ENCODE results near the gene WDFY3.

Gene WDFY3

DNA sequence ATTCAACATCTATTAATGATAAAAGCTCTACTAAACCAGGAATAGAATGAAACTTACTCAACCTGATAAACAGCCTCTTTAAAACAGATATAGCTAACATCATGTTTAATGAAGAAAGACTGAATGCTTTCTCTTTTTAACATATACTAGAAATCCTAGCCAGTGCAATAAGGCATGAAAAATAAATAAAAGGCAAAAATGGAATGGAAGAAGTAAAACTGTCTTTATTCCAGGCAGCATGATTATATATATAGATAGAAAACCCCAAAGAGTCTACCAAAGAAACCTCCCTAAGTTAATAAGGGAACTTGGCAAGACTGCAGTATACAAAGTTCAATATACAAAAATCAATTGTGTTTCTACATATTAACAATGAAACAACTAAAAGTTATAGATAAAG, 25.5 kb downstream of the WDFY3 start:
- Histone ChIP-seq H3K36me3 (ENCODE audit: control insufficient read depth, insufficient read depth, low read length) (peaks cover 8% of the 10 kb centered on the region), H2AFZ (no peak overlapping the region), H3K27ac (no peak overlapping the region), H3K27me3 (ENCODE audit: control insufficient read depth, insufficient read depth, low read length) (no peaks in the 10 kb centered on the region), H3K9me3 (ENCODE audit: control insufficient read depth, low read length) (peaks cover 7% of the 10 kb centered on the region), H3K4me1 (peaks cover 3% of the 10 kb centered on the region), H3K79me2 (peaks cover 17% of the 10 kb centered on the region), H3K9ac (no peak overlapping the region), H3K4me2 (ENCODE audit: low read length) (no peak overlapping the region), H3K4me3 (ENCODE audit: low read depth, low read length) (no peak overlapping the region)
- TF ChIP-seq, protein P1, sequence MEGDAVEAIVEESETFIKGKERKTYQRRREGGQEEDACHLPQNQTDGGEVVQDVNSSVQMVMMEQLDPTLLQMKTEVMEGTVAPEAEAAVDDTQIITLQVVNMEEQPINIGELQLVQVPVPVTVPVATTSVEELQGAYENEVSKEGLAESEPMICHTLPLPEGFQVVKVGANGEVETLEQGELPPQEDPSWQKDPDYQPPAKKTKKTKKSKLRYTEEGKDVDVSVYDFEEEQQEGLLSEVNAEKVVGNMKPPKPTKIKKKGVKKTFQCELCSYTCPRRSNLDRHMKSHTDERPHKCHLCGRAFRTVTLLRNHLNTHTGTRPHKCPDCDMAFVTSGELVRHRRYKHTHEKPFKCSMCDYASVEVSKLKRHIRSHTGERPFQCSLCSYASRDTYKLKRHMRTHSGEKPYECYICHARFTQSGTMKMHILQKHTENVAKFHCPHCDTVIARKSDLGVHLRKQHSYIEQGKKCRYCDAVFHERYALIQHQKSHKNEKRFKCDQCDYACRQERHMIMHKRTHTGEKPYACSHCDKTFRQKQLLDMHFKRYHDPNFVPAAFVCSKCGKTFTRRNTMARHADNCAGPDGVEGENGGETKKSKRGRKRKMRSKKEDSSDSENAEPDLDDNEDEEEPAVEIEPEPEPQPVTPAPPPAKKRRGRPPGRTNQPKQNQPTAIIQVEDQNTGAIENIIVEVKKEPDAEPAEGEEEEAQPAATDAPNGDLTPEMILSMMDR (IDR thresholded peaks at IDR 0.05) = no peak

DNA sequence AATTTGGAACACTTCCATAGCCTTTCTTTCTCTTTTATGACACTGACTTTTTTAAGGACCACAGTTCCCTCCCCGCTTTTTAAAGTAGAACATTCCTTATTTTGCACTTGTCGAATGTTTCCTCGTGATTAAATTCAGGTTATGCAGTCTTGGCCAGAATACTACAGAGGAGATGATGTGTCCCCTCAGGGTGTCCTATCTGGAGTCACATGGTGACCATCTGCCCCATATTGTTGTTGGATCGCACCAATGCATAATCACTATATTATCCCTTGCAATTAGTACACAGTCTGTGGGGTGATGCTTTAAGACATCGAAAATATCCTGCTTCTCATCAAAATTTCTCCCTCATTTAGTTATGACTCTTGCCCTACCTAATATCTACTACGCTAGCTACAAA, 27.4 kb downstream of the WDFY3 start:
- Histone ChIP-seq H3K9ac (no peak overlapping the region), H3K27ac (no peak overlapping the region), H3K4me2 (ENCODE audit: low read length) (no peak overlapping the region), H3K4me3 (ENCODE audit: low read depth, low read length) (no peak overlapping the region), H3K9me3 (ENCODE audit: control insufficient read depth, low read length) (peaks cover 7% of the 10 kb centered on the region), H3K4me1 (peaks cover 3% of the 10 kb centered on the region), H2AFZ (no peak overlapping the region), H3K27me3 (ENCODE audit: control insufficient read depth, insufficient read depth, low read length) (no peaks in the 10 kb centered on the region), H3K79me2 (peaks cover 19% of the 10 kb centered on the region), H3K36me3 (ENCODE audit: control insufficient read depth, insufficient read depth, low read length) (peaks cover 8% of the 10 kb centered on the region)
- TF ChIP-seq, protein P1 (IDR thresholded peaks at IDR 0.05) = no peak

DNA sequence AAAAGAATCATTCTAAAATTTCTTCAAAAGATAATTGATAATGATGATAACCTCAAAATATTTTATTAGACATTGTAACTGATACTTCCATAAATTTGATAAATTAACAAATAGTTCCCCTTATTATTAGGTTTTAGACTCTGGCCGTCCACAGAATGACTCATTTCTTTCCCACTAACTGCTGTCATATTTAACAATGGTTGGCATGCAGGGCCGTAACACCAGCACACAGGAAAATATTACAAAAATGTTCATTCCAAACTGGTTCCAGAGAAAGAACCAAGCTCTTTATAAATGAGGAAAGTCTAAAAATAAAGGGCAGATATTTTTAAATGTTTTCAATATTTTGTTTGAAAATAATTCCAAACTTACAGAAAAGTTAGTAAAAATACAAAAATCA, 28.2 kb downstream of the WDFY3 start:
- no peak overlapping the region for H3K27ac ChIP-seq
- TF ChIP-seq, protein P1 (IDR thresholded peaks at IDR 0.05) = no peak
- H3K4me3 ChIP-seq (ENCODE audit: low read depth, low read length) = no peak overlapping the region
- peaks cover 3% of the 10 kb centered on the region for H3K4me1 ChIP-seq
- H3K79me2 ChIP-seq = peaks cover 26% of the 10 kb centered on the region
- no peak overlapping the region for H3K9ac ChIP-seq
- H2AFZ ChIP-seq = no peak overlapping the region
- no peak overlapping the region for H3K4me2 ChIP-seq (ENCODE audit: low read length)
- peaks cover 7% of the 10 kb centered on the region for H3K9me3 ChIP-seq (ENCODE audit: control insufficient read depth, low read length)
- H3K36me3 ChIP-seq (ENCODE audit: control insufficient read depth, insufficient read depth, low read length) = peaks cover 8% of the 10 kb centered on the region
- no peaks in the 10 kb centered on the region for H3K27me3 ChIP-seq (ENCODE audit: control insufficient read depth, insufficient read depth, low read length)

DNA sequence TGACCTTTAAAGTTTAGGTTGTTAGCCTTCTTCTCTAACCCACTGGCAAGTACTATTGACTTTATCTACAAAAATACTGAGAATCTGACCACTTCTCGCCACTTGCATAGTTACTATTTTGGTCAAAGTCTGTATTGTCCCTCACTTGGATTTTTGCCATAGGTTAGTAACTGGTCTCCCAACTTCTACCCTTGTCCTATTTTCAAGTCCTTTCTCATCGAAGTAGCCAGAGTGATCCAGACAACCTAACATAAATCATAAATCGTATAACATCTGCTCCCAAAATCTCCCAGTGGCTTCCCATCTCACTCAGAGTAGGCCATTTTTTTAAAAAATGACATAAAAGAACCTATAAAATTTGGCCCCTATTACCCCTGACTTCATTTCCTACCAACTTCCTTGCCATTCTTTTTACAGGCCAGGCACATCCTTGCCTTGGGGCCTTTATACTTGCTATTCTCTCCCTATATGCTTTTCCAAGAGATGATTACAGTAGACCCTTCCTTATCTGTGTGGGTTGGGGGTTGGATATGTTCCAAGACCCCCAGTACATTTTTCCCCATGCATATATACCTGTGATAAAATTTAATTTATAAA, 29.0 kb downstream of the WDFY3 start:
- H3K4me3 ChIP-seq (ENCODE audit: low read depth, low read length) = no peak overlapping the region
- peaks cover 3% of the 10 kb centered on the region for H3K4me1 ChIP-seq
- TF ChIP-seq, protein P1 (IDR thresholded peaks at IDR 0.05) = no peak
- H3K9ac ChIP-seq = no peak overlapping the region
- H3K27ac ChIP-seq = peak overlapping the region; percentile 3
- no peak overlapping the region for H2AFZ ChIP-seq
- peaks cover 8% of the 10 kb centered on the region for H3K36me3 ChIP-seq (ENCODE audit: control insufficient read depth, insufficient read depth, low read length)
- H3K4me2 ChIP-seq (ENCODE audit: low read length) = no peak overlapping the region
- no peaks in the 10 kb centered on the region for H3K27me3 ChIP-seq (ENCODE audit: control insufficient read depth, insufficient read depth, low read length)
- peaks cover 23% of the 10 kb centered on the region for H3K79me2 ChIP-seq
- H3K9me3 ChIP-seq (ENCODE audit: control insufficient read depth, low read length) = peaks cover 7% of the 10 kb centered on the region

DNA sequence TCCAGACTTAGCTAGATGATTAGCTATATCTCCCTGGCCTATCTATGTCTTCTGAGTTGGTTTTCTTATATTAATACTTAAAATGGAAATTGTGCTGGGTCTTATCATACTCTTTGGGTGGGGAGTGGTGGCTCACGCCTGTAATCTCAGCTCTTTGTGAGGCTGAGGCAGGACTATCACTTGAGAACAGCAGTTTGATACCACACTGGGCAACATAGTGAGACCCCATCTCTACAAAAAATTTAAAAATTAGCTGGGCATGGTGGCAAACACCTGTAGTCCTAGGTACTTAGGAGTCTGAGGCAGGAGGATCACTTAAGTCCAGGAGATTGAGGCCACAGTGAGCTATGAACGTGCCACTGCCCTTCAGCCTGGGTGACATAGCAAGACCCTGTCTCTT, 30.4 kb downstream of the WDFY3 start:
- no peak overlapping the region for H3K4me3 ChIP-seq (ENCODE audit: low read depth, low read length)
- no peak overlapping the region for H3K4me2 ChIP-seq (ENCODE audit: low read length)
- TF ChIP-seq, protein P1 (IDR thresholded peaks at IDR 0.05) = no peak
- H3K79me2 ChIP-seq = peaks cover 16% of the 10 kb centered on the region
- H3K27me3 ChIP-seq (ENCODE audit: control insufficient read depth, insufficient read depth, low read length) = no peaks in the 10 kb centered on the region
- H3K9me3 ChIP-seq (ENCODE audit: control insufficient read depth, low read length) = peaks cover under 1% of the 10 kb centered on the region
- no peak overlapping the region for H2AFZ ChIP-seq
- no peaks in the 10 kb centered on the region for H3K36me3 ChIP-seq (ENCODE audit: control insufficient read depth, insufficient read depth, low read length)
- H3K27ac ChIP-seq = no peak overlapping the region
- H3K4me1 ChIP-seq = peaks cover 3% of the 10 kb centered on the region
- H3K9ac ChIP-seq = no peak overlapping the region
